KMS-11 (cell line): ENCODE results near the gene HCLS1.

Experiments used
- H2AFZ ChIP-seq: fragments of 200-600 bp; sonication (generic); 2 replicates; pipeline ENCODE4 v1.6.1; 2016; ENCODE audit warnings: antibody characterized with exemption, mixed run types, low read depth
- H3K27ac ChIP-seq: fragments of 200-600 bp; sonication (generic); 2 replicates; pipeline ENCODE4 v1.6.1; 2016; ENCODE audit warnings: mild to moderate bottlenecking, mixed run types
- H3K27me3 ChIP-seq: fragments of 200-600 bp; sonication (generic); 2 replicates; pipeline ENCODE4 v1.6.1; 2017; ENCODE audit warnings: mild to moderate bottlenecking, low read depth, mixed run types, moderate library complexity; ENCODE audit not compliant: insufficient read depth
- H3K36me3 ChIP-seq: fragments of 200-600 bp; sonication (generic); 2 replicates; pipeline ENCODE4 v1.6.1; 2017; ENCODE audit warnings: mild to moderate bottlenecking, mixed run types; ENCODE audit not compliant: insufficient read depth
- H3K4me1 ChIP-seq: fragments of 200-600 bp; sonication (generic); 2 replicates; pipeline ENCODE4 v1.6.1; 2016; ENCODE audit warnings: mild to moderate bottlenecking, low read depth, mixed run types; ENCODE audit not compliant: poor library complexity, severe bottlenecking
- H3K4me2 ChIP-seq: fragments of 200-600 bp; sonication (generic); 2 replicates; pipeline ENCODE4 v1.7.0; 2016; ENCODE audit warnings: mild to moderate bottlenecking, mixed run types
- H3K4me3 ChIP-seq: fragments of 200-600 bp; sonication (generic); IDR thresholded peaks from 2 replicates; pipeline ENCODE4 v1.6.1; 2017; ENCODE audit warnings: low read depth, low read length, mixed read lengths; ENCODE audit not compliant: insufficient read depth
- H3K79me2 ChIP-seq: fragments of 200-600 bp; sonication (generic); 2 replicates; pipeline ENCODE4 v1.6.1; 2016; ENCODE audit warnings: low read depth, mixed run types; ENCODE audit not compliant: insufficient read depth
- H3K9ac ChIP-seq: fragments of 200-600 bp; sonication (generic); 2 replicates; pipeline ENCODE4 v1.6.1; 2016; ENCODE audit warnings: mild to moderate bottlenecking, mixed run types
- H4K20me1 ChIP-seq: fragments of 200-600 bp; sonication (generic); 2 replicates; pipeline ENCODE4 v1.6.1; 2016; ENCODE audit warnings: mild to moderate bottlenecking, mixed run types; ENCODE audit not compliant: insufficient read depth
- CTCF ChIP-seq: fragments of 200-600 bp; sonication (generic); conservative IDR thresholded peaks from 2 replicates; pipeline ENCODE4 v1.6.1; 2017; ENCODE audit warnings: low read depth, mild to moderate bottlenecking, antibody characterized with exemption, low read length, moderate library complexity, mixed read lengths

Gene HCLS1

GRCh38 chr3:121662742-121663141 is 2.0 kb upstream of the HCLS1 start:
- Histone ChIP-seq H3K79me2 (peaks cover 21% of the 10 kb centered on the region), H2AFZ (no peak overlapping the region), H3K27ac (no peak overlapping the region), H3K36me3 (peaks cover 3% of the 10 kb centered on the region; the same call in 1 of the 2 replicates), H4K20me1 (no peaks in the 10 kb centered on the region), H3K27me3 (no peaks in the 10 kb centered on the region), H3K9ac (no peak overlapping the region), H3K4me3 (no peak overlapping the region), H3K4me2 (no peak overlapping the region), H3K4me1 (peaks cover 21% of the 10 kb centered on the region)
- no peak for TF ChIP-seq CTCF

- Histone ChIP-seq H3K4me1 (peaks cover 21% of the 10 kb centered on the region), H2AFZ (peak overlapping the region; percentile 62; the same call in 1 of the 2 replicates), H3K9ac (no peak overlapping the region), H3K27me3 (no peaks in the 10 kb centered on the region), H4K20me1 (no peaks in the 10 kb centered on the region), H3K27ac (peak overlapping the region; percentile 76; the same call in 1 of the 2 replicates), H3K4me2 (peak overlapping the region; percentile 66; the same call in 1 of the 2 replicates), H3K79me2 (peaks cover 21% of the 10 kb centered on the region), H3K4me3 (peak overlapping the region; percentile 62), H3K36me3 (no peaks in the 10 kb centered on the region)
- TF ChIP-seq CTCF = no peak
These were observed 673 bp upstream of the HCLS1 start for GRCh38 chr3:121661376-121661775.

GRCh38 chr3:121659586-121659985 is 1.1 kb downstream of the HCLS1 start:
- Histone ChIP-seq H3K27me3 (no peaks in the 10 kb centered on the region), H4K20me1 (no peaks in the 10 kb centered on the region), H2AFZ (no peak overlapping the region), H3K27ac (peak overlapping the region; percentile 76; the same call in 1 of the 2 replicates), H3K4me2 (peak overlapping the region; percentile 66), H3K36me3 (no peaks in the 10 kb centered on the region), H3K4me1 (peaks cover 21% of the 10 kb centered on the region), H3K79me2 (peaks cover 21% of the 10 kb centered on the region), H3K9ac (peak overlapping the region; percentile 63; the same call in 1 of the 2 replicates), H3K4me3 (no peak overlapping the region)
- TF ChIP-seq CTCF = no peak

- H3K4me2 ChIP-seq = peak overlapping the region; percentile 66
- no peak overlapping the region for H3K9ac ChIP-seq
- H3K27ac ChIP-seq = no peak overlapping the region
- no peak overlapping the region for H3K4me3 ChIP-seq
- H3K36me3 ChIP-seq = no peaks in the 10 kb centered on the region
- peaks cover 21% of the 10 kb centered on the region for H3K4me1 ChIP-seq
- no peak overlapping the region for H2AFZ ChIP-seq
- no peaks in the 10 kb centered on the region for H4K20me1 ChIP-seq
- no peak for TF ChIP-seq CTCF
- no peaks in the 10 kb centered on the region for H3K27me3 ChIP-seq
- H3K79me2 ChIP-seq = peaks cover 21% of the 10 kb centered on the region
These were observed 1.8 kb downstream of the HCLS1 start for GRCh38 chr3:121658716-121659435.
